Hepatocyte (in vitro differentiated cells): Measurements from ENCODE around the gene TMEM203.

ENCODE experiments used
- EZH2 ChIP-seq: fragments of 200-600 bp; sonication (generic); IDR thresholded peaks from 2 replicates; pipeline ENCODE4 v1.6.1; 2016; ENCODE audit warnings: antibody characterized with exemption, mild to moderate bottlenecking, borderline replicate concordance
- TF ChIP-seq, protein P1 (sequence below): fragments of 200-600 bp; sonication (generic); IDR thresholded peaks from 2 replicates; pipeline ENCODE4 v1.5.1; 2016; ENCODE audit warnings: antibody characterized with exemption, mild to moderate bottlenecking; ENCODE audit not compliant: poor library complexity

DNA sequence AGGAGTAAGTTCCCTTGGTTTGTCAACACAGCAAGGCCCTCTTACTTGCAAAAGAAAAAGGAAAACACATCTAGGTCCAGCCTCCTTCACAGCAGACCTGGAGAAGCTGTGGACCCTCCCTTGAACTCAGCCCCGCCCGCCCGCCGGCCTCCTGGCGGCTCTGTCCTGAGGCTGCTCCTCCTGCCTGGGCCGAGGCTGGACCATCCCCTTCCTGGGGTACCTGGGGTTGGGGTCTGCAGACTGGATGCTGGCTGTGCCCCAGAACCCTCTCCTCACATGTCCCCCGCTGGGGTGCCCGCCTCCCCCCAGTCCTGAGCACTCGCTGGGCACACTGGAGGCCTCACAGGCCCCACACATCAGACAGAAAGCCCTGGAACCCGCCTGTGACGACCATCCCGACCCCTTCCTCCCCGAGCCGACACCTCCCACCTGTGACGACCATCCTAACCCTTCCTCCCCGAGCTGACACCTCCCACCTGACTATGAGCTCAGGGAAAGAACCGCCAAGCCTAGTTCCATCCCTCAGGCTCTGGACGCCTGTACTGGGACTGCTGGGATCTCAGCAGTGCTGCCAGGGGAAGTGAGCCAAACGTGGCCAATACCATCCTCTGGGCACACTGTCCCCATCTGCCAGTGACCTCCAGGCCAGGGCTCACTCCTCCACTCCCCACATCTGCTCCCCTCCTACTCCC, 26.4 kb downstream of the TMEM203 start:
- TF ChIP-seq, protein P1, sequence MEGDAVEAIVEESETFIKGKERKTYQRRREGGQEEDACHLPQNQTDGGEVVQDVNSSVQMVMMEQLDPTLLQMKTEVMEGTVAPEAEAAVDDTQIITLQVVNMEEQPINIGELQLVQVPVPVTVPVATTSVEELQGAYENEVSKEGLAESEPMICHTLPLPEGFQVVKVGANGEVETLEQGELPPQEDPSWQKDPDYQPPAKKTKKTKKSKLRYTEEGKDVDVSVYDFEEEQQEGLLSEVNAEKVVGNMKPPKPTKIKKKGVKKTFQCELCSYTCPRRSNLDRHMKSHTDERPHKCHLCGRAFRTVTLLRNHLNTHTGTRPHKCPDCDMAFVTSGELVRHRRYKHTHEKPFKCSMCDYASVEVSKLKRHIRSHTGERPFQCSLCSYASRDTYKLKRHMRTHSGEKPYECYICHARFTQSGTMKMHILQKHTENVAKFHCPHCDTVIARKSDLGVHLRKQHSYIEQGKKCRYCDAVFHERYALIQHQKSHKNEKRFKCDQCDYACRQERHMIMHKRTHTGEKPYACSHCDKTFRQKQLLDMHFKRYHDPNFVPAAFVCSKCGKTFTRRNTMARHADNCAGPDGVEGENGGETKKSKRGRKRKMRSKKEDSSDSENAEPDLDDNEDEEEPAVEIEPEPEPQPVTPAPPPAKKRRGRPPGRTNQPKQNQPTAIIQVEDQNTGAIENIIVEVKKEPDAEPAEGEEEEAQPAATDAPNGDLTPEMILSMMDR, result no peak
- TF ChIP-seq EZH2, result no peak
